ENCODE measurements around the gene PSME2. TPM values are rescaled to one million over a fixed set of nuclear protein-coding genes. Genes with fewer than 3 reads are reported as not detected.
A peak's percentile ranks its signal among the peaks of the same experiment; 100 is the strongest.

PSME2 gene
- total and polyA plus RNA-seq, 9 of the 15 experiments (the other 6 are each of a cell fraction or from before 2014, with no cell fraction given): 111 to 579 (median 159) TPM

- TF ChIP-seq NFATC3 (IDR thresholded peaks at IDR 0.05) (no peak), HNRNPH1 (optimal IDR thresholded peaks at IDR 0.05; ENCODE audit: low read depth, low read length) (no peak), SRSF9 (IDR thresholded peaks at IDR 0.05; ENCODE audit: borderline replicate concordance, low read depth, low read length) (no peak), KDM1A (IDR thresholded peaks at IDR 0.05) (no peak), MITF (IDR thresholded peaks at IDR 0.05) (no peak), ZNF655 (CRISPR knock-in tag; IDR thresholded peaks at IDR 0.05) (no peak), NR2C2 (CRISPR knock-in tag; IDR thresholded peaks at IDR 0.05) (no peak), NR2C2 (tag; IDR thresholded peaks at IDR 0.05) (no peak; the same call in 1 of the 2 replicates), ETV1 (tag; conservative IDR thresholded peaks at IDR 0.05; ENCODE audit: low read depth) (peak; percentile 62), ZNF12 (CRISPR knock-in tag; IDR thresholded peaks at IDR 0.05) (no peak), DIDO1 (tag; IDR thresholded peaks at IDR 0.05; ENCODE audit: low read depth) (no peak), PKNOX1 (IDR thresholded peaks at IDR 0.05) (peak; percentile 28), E2F6 (IDR thresholded peaks at IDR 0.05; ENCODE audit: borderline replicate concordance in 1 of 2, extremely low read depth in 1 of 2, insufficient read depth in 1 of 2, insufficient read length in 1 of 2, low read depth in 1 of 2, low read length in 1 of 2, poor library complexity in 1 of 2, severe bottlenecking in 1 of 2) (peak; percentile 53 to 57), LARP7 (IDR thresholded peaks at IDR 0.05) (no peak), MLX (CRISPR knock-in tag; conservative IDR thresholded peaks at IDR 0.05) (no peak), ZNF584 (CRISPR knock-in tag; IDR thresholded peaks at IDR 0.05; ENCODE audit: low read depth) (0 out of 2 replicates have a peak, but pooled peaks have one; percentile 23), DPF2 (IDR thresholded peaks at IDR 0.05) (no peak; the same call in 1 of the 2 replicates), TCF7 (IDR thresholded peaks at IDR 0.05; ENCODE audit: borderline replicate concordance) (no peak), RBM39 (optimal IDR thresholded peaks at IDR 0.05; ENCODE audit: low read depth, low read length) (no peak), SIN3B (IDR thresholded peaks at IDR 0.05; ENCODE audit: low read depth) (peak; percentile 39; the same call in 1 of the 2 replicates), ARNT (IDR thresholded peaks at IDR 0.05) (no peak), C11orf30 (IDR thresholded peaks at IDR 0.05; ENCODE audit: low read depth) (no peak), CHCHD3 (CRISPR knock-in tag; IDR thresholded peaks at IDR 0.05) (no peak)
These were observed 52.2 kb downstream of the PSME2 start, which contains the start of gene PCK2 (continued) for GRCh38 chr14:24093901-24094840.

Measured in K562 (cell line).